Activated CD4-positive, alpha-beta T cell treated with anti-CD3 and anti-CD28 coated beads, Interleukin-2, amount 50 U/mL, for 4 hours (primary cell): Measurements from ENCODE around the gene TICAM2.

ENCODE experiments used
- DNase-seq, 2 experiments: peaks; one replicate each; pipeline ENCODE4 v3.0.0-alpha.2; 2020

The TICAM2 gene

DNA sequence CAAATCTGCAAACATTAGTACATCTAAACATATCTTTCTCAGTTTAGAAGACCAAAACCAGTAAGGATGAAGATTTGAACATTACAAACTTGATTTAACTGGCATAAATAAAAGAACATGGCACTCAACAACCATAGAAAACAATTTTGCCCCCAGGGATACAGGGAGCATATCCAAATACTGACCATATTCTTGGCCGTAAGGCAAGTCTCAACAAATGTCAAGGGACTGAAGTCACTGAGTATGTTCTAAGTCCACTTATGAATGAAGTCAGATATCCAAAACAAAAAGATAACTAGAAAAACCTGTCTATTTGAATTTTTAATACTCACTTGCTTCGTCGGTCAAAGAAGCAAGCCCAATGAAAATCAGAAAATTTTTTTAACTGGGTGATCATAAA, 71.9 kb downstream of the TICAM2 start:
- DNase-seq = no peak
